HG02938 (cell line): ENCODE measurements around the gene PNPT1.
A peak's percentile ranks its signal among the peaks of the same experiment; 100 is the strongest.
"Not testable (repeated sequence)": the region's sequence is repeated elsewhere in the genome, so short reads cannot be mapped to it uniquely, and the experiment has no call there.

Experiments used
- ATAC-seq: cut with Tn5 transposase; IDR thresholded peaks from one replicate; pipeline ENCODE4 v1.9.1; 2021; ENCODE audit warnings: mild to moderate bottlenecking, moderate library complexity; ENCODE audit not compliant: unreplicated experiment

The PNPT1 gene

GRCh38 chr2:55693181-55694125, at the start of gene PNPT1:
TSS of gene PNPT1 (minus strand) at chr2:55693844. CDS start at chr2:55693823, 21 bp downstream.
- peak; percentile 100 for ATAC-seq

GRCh38 chr2:55742996-55743395, 49.4 kb upstream of the PNPT1 start:
- no peak for ATAC-seq

- not testable (repeated sequence) for ATAC-seq
Observed at GRCh38 chr2:55736019-55736536, 42.4 kb upstream of the PNPT1 start.

GRCh38 chr2:55734726-55735125, 41.1 kb upstream of the PNPT1 start:
- ATAC-seq: no peak

- no peak for ATAC-seq
Observed at GRCh38 chr2:55733335-55733734, 39.7 kb upstream of the PNPT1 start.

- ATAC-seq: no peak
Observed at GRCh38 chr2:55732854-55733253, 39.2 kb upstream of the PNPT1 start.

- no peak for ATAC-seq
Observed at GRCh38 chr2:55729136-55729685, 35.6 kb upstream of the PNPT1 start.

GRCh38 chr2:55721596-55722215, 28.1 kb upstream of the PNPT1 start:
- no peak for ATAC-seq

GRCh38 chr2:55720417-55720816, 26.8 kb upstream of the PNPT1 start:
- ATAC-seq: no peak

- no peak for ATAC-seq
Observed at GRCh38 chr2:55719852-55720251, 26.2 kb upstream of the PNPT1 start.

- no peak for ATAC-seq
Observed at GRCh38 chr2:55718165-55719008, 24.7 kb upstream of the PNPT1 start.

- ATAC-seq: no peak
Observed at GRCh38 chr2:55715626-55716025, 22.0 kb upstream of the PNPT1 start.

- not testable (repeated sequence) for ATAC-seq
Observed at GRCh38 chr2:55715178-55715577, 21.5 kb upstream of the PNPT1 start.

- ATAC-seq: no peak
Observed at GRCh38 chr2:55712477-55713060, 18.9 kb upstream of the PNPT1 start.

GRCh38 chr2:55710025-55710424, 16.4 kb upstream of the PNPT1 start:
- ATAC-seq: no peak

- no peak for ATAC-seq
Observed at GRCh38 chr2:55707751-55708150, 14.1 kb upstream of the PNPT1 start.

GRCh38 chr2:55706258-55706657, 12.6 kb upstream of the PNPT1 start:
- not testable (repeated sequence) for ATAC-seq

GRCh38 chr2:55705027-55705653, 11.5 kb upstream of the PNPT1 start:
- ATAC-seq: no peak

GRCh38 chr2:55703350-55703749, 9.7 kb upstream of the PNPT1 start:
- no peak for ATAC-seq

GRCh38 chr2:55692740-55693139, 904 bp downstream of the PNPT1 start:
- not testable (repeated sequence) for ATAC-seq
